ENCODE data around the gene LIPC.
A peak's percentile ranks its signal among the peaks of the same experiment; 100 is the strongest.

The LIPC gene

DNA sequence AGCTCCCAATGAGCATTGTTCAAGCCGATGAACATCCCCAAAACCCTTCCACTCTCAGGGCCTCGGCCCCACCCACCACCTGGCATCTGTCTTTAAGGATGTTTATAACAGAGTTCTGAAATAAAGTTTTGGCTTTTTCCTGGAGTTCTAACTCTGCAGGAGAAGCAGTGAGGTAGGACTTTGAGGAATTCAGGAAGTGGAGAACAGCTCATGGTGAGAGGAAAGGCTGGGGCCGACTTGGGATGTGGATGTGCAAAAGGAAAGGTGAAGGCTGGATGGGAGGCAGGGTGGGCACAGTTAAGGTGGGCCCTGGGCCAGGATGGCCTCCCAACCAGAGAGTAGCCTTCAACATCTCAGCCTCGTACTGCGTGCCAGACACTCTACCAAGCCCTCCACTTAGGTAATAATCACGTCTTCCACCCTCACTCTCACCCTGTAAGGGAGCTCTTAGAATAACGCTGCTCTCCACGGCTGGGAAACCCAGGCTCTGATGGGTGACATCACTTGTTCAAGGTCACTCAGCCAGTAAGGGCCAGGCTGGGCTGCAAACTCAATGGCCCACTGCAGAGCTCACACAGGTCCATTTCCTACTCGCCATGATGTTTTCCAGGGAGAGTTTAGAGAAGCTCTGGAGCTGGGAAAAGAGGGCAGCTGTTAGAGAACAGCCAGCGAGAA lies 28.5 kb downstream of the LIPC start:
- DNase-seq = no peak

DNA sequence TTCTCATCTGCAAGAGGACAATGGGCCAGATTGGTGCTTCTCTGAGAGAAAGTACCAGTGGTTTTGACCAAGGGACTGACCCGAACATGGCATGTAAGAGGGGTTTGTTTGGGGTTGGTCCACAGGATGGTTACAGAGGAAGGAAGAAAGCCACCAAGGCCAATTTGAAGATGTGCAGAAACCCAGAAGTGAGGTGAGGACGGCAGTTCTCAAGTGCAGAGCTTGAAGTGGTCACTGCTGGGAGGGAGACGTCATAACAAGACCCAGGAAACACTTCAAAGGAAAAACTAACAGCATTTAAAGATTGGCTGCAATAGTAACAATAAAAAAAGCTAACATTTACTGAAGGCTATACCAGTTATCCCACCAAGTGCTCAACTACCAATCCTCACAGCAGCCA lies 29.1 kb downstream of the LIPC start:
- DNase-seq = no peak

DNA sequence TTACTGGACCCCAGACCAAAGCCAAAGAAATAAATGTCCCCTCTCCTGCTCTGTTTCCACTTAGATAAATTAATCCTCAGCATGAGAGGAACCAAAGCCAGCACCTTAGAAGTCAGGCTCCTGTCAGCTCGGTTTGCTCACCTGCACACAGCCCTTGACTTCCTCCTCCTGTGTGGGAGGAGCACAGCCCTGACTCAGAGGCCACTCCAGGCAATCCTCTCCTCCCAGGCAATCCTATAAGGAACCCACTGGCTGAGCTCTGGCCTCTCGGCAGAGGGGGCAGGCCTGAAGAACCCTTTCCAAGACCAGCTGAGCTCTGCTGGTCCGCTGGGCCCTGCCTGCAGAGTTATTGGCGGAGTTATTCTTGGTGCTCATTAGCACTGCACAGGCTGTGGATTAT lies 30.8 kb downstream of the LIPC start:
- DNase-seq = no peak

DNA sequence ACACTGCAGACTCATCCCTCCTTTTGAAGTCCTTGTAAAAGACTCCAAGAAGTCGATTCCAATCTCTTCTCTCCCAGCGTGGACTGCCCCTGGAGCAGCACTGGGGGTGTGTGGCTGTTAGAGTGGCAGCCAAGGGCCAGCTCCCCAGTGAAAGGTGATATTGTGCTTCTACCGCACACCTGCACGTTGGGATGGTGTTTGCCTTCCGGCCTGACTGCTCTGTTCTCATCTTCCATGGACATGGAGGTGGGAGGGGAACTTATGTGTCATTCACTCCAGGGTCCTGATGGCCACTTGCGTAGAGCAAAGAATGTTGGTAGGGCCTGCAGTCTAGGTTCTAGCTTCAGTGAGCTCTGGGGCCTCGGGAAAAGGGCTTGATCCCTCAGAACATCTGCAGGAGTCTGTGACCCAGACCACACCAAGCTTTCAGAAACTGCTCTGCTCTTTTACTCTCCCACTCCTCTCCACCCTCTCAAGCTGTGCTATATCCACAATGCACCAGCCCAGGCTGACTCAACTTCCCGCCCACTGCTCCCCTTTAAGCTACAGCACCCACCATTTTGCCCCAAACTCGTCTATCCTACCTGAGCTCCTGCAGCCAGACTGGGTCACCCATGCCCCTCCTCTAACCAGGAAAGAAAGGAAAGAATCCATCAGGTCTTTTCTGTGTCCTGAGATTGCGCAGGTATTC lies 31.3 kb downstream of the LIPC start:
- DNase-seq = no peak

- DNase-seq = no peak
Measured at GRCh38 chr15:58463815-58464650, 32.2 kb downstream of the LIPC start.

DNA sequence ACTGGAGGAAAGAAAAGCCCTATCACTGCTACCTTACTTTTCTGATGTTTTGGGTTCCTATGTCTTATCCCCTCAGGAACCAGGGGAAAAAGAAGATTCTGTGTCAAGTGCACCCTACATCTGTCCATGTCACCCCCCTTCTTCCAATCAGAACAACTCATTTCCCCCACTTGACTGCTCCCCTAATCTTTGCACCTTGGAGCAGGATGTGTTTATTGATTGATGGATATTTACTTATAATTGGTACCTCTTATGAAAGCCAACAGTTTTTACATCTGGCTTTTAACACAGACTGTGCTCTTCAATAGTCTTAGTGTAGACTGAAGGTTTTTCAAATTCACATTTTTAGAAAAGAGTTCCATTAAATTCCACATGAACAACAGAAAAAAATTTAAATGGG lies 33.3 kb downstream of the LIPC start:
- no peak for DNase-seq

DNA sequence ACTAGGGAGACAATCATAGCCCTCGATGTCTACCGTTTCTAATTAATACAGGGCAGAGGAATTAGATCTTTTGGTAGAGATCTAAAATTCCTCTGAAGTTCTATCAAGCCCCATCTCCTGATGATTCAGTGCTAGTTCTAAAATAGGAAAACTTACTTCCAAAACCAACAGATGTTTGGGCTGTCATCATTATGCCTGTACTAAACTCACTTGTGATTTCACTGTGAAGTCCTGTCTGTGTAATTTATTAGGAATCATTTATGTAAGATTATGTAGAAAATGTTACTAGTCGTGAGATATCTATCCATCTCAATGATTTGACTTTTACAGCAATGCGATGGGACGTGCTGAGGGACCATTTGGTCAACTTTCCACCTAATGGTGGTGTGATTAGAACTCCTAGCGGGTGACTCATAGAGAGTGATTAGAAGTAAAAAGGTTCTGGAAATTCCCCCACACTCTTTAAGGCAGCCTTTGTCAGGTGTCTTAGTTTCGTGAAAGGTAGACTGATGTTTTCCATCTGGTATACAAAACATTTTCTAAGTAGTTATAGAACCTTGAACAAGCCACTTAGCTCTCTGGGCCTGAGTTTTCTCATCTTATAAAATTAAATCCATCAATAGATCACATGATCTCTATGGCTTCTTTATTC lies 34.2 kb downstream of the LIPC start:
- DNase-seq = no peak

DNA sequence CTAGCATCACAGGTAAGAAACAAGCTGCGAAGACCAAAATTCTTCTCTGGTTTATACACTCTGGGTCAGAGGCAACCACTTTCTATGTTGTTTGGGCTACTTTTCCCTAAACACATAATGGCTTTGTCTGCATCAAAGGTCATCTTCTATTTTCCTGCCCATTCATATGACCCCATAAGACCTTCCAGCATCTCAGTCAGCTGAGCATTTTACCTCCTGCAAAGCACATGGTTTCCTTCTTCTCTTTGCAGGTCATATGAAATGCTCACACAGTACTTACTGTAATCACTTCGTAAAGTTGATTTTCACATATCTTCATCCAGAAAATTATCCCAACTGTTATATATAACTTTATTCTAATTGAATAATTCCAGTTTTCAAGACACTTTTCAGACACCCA lies 34.8 kb downstream of the LIPC start:
- DNase-seq = no peak

GRCh38 chr15:58467121-58467721 lies 35.4 kb downstream of the LIPC start:
- DNase-seq = no peak

GRCh38 chr15:58467722-58468423 lies 36.1 kb downstream of the LIPC start:
- DNase-seq = no peak

- DNase-seq = no peak
Measured at GRCh38 chr15:58469432-58470353, 37.9 kb downstream of the LIPC start.

- DNase-seq = no peak
Measured at GRCh38 chr15:58471348-58471747, 39.6 kb downstream of the LIPC start.

- no peak for DNase-seq
Measured at GRCh38 chr15:58472221-58472620, 40.4 kb downstream of the LIPC start.

GRCh38 chr15:58472821-58473581 lies 41.2 kb downstream of the LIPC start:
- no peak for DNase-seq

- DNase-seq = no peak
Measured at GRCh38 chr15:58473724-58474123, 41.9 kb downstream of the LIPC start.

GRCh38 chr15:58474741-58475323 lies 43.0 kb downstream of the LIPC start:
- DNase-seq = no peak

GRCh38 chr15:58475573-58476524 lies 44.1 kb downstream of the LIPC start:
- DNase-seq = peak; percentile 54

- no peak for DNase-seq
Measured at GRCh38 chr15:58476525-58477162, 44.9 kb downstream of the LIPC start.

All from NCI-H446 treated with DMSO at 0.1 percent for 48 hours (cell line).